CD14-positive monocyte (primary cell): ENCODE data around the gene GAS7. TPM values are rescaled to one million over a fixed set of nuclear protein-coding genes. Genes with fewer than 3 reads are reported as not detected.

ENCODE experiments used
- DNase-seq, 3 donors: peaks; one replicate each; pipeline ENCODE4 v3.0.0-alpha.2; 2011 to 2022
- H2AFZ ChIP-seq: 2 replicates; pipeline ENCODE4 v1.6.0; 2012; ENCODE audit warnings: mild to moderate bottlenecking, low read depth, low read length, inconsistent platforms; ENCODE audit not compliant: insufficient read depth, poor library complexity, severe bottlenecking
- H3K27ac ChIP-seq, 2 donors: 1 replicate in 1 of 2; 2 replicates in 1 of 2; pipeline ENCODE4 v1.5.1; 2012 to 2013; ENCODE audit warnings: low read length in 2 of 2, control low read depth in 1 of 2, inconsistent platforms in 1 of 2, low read depth in 1 of 2, mild to moderate bottlenecking in 1 of 2
- H3K27me3 ChIP-seq, 2 donors: one replicate each; pipeline versions ENCODE4 v1.6.0 to v1.6.1; 2011 to 2013; ENCODE audit warnings: low read length in 2 of 2; ENCODE audit not compliant: control insufficient read depth in 2 of 2, insufficient read depth in 2 of 2
- H3K36me3 ChIP-seq, 2 donors: replicated peaks in 1 of 2; 1 replicate in 1 of 2; 2 replicates in 1 of 2; pipeline versions ENCODE4 v1.5.1 to v1.6.1; 2012 to 2013; ENCODE audit warnings: low read length in 2 of 2, control low read depth in 1 of 2, inconsistent platforms in 1 of 2, mild to moderate bottlenecking in 1 of 2; ENCODE audit not compliant: insufficient read depth in 2 of 2, control insufficient read depth in 1 of 2
- H3K4me1 ChIP-seq, 2 donors: 1 replicate in 1 of 2; 2 replicates in 1 of 2; pipeline versions ENCODE4 v1.5.1 to v1.6.1; 2012 to 2013; ENCODE audit warnings: low read length in 2 of 2, control low read depth in 1 of 2, inconsistent platforms in 1 of 2, mild to moderate bottlenecking in 1 of 2, moderate library complexity in 1 of 2; ENCODE audit not compliant: insufficient read depth in 2 of 2, control insufficient read depth in 1 of 2
- H3K4me2 ChIP-seq: replicated peaks from 2 replicates; pipeline ENCODE3; 2012; ENCODE audit warnings: low read length, moderate library complexity, mild to moderate bottlenecking; ENCODE audit not compliant: poor library complexity, severe bottlenecking; ENCODE audit errors: extremely low read depth
- H3K4me3 ChIP-seq, 3 experiments: fragments of 200-600 bp in 1 of 3; sonication (generic) in 1 of 3; replicated peaks in 1 of 3; 1 replicate in 2 of 3; 2 replicates in 1 of 3; pipeline ENCODE4 v1.5.1; 2011 to 2013; ENCODE audit warnings: low read length in 3 of 3, mild to moderate bottlenecking in 3 of 3, control low read depth in 2 of 3, low read depth in 2 of 3, inconsistent platforms in 1 of 3, moderate library complexity in 1 of 3
- H3K79me2 ChIP-seq: 2 replicates; pipeline ENCODE4 v1.6.0; 2012; ENCODE audit warnings: mild to moderate bottlenecking, control low read depth, inconsistent platforms, low read length, moderate library complexity; ENCODE audit not compliant: insufficient read depth
- H3K9ac ChIP-seq: 2 replicates; pipeline ENCODE4 v1.6.0; 2017; ENCODE audit warnings: low read length, mild to moderate bottlenecking; ENCODE audit not compliant: insufficient read depth, poor library complexity, severe bottlenecking
- H3K9me3 ChIP-seq, 2 donors: replicated peaks in 1 of 2; 1 replicate in 1 of 2; 2 replicates in 1 of 2; pipeline versions ENCODE4 v1.5.1 to v1.6.1; 2012 to 2013; ENCODE audit warnings: low read length in 2 of 2, control low read depth in 1 of 2; ENCODE audit not compliant: control insufficient read depth in 1 of 2, insufficient read depth in 1 of 2
- H4K20me1 ChIP-seq: 2 replicates; pipeline ENCODE4 v1.6.0; 2012; ENCODE audit warnings: mild to moderate bottlenecking, low read length, control low read depth, moderate library complexity; ENCODE audit not compliant: insufficient read depth
- H3K27ac Mint-ChIP-seq, 7 donors: one replicate each; pipeline ENCODE4 v1.8.0; 2020; ENCODE audit warnings: mild to moderate bottlenecking in 7 of 7, mixed read lengths in 7 of 7, moderate library complexity in 6 of 7, inconsistent platforms in 2 of 7
- H3K27me3 Mint-ChIP-seq, 3 donors: one replicate each; pipeline ENCODE4 v1.8.0; 2021 to 2022; ENCODE audit warnings: low read depth in 3 of 3, mild to moderate bottlenecking in 3 of 3, mixed read lengths in 3 of 3, moderate library complexity in 3 of 3, inconsistent platforms in 1 of 3
- H3K36me3 Mint-ChIP-seq, 2 donors: one replicate each; pipeline ENCODE4 v1.8.0; 2020; ENCODE audit warnings: mixed read lengths in 2 of 2, inconsistent platforms in 1 of 2, mild to moderate bottlenecking in 1 of 2
- H3K4me1 Mint-ChIP-seq: one replicate; pipeline ENCODE4 v1.8.0; 2020; ENCODE audit warnings: mild to moderate bottlenecking, mixed read lengths
- H3K4me3 Mint-ChIP-seq, 2 donors: one replicate each; pipeline ENCODE4 v1.8.0; 2020; ENCODE audit warnings: mild to moderate bottlenecking in 2 of 2, mixed read lengths in 2 of 2, moderate library complexity in 1 of 2
- H3K9me3 Mint-ChIP-seq, 7 donors: one replicate each; pipeline ENCODE4 v1.8.0; 2020 to 2022; ENCODE audit warnings: mixed read lengths in 7 of 7, mild to moderate bottlenecking in 6 of 7, moderate library complexity in 6 of 7, inconsistent platforms in 2 of 7
- WGBS: methylation state at CpG from one replicate; pipeline ENCODE4 v1.1.5; 2013; ENCODE audit warnings: missing lambda C conversion rate; ENCODE audit not compliant: insufficient coverage; 5-methylcytosine and 5-hydroxymethylcytosine counted together
- intact Hi-C, 2 donors: fragments of 100-400 bp; cut with micrococcal nuclease; formaldehyde crosslinking; loops; one replicate each; pipeline versions ENCODE4 v1.15.0 to v1.15.1; 2023
- polyA plus RNA-seq, 3 donors: library from polyadenylated mRNA; depleted of rRNA in 1 of 3; unstranded in 2 of 3; stranded (reverse) in 1 of 3; fragments of 300-500 nt in 2 of 3; fragments of >200 nt in 1 of 3; fragmentation: Illumina TruSeq in 2 of 3; gene quantifications; 1 replicate in 2 of 3; 2 replicates in 1 of 3; pipeline ENCODE4 v1.2.3, GENCODE V29; 2012 to 2021
- TF ChIP-seq, protein P1 (sequence below): fragments of 200-600 bp; IDR thresholded peaks from one replicate; pipeline ENCODE4 v1.8.0; 2022; ENCODE audit warnings: antibody characterized with exemption, mild to moderate bottlenecking

GAS7 gene
- polyA plus RNA-seq, 3 donors: 53.1 to 91.9 (median 66.6) TPM

DNA sequence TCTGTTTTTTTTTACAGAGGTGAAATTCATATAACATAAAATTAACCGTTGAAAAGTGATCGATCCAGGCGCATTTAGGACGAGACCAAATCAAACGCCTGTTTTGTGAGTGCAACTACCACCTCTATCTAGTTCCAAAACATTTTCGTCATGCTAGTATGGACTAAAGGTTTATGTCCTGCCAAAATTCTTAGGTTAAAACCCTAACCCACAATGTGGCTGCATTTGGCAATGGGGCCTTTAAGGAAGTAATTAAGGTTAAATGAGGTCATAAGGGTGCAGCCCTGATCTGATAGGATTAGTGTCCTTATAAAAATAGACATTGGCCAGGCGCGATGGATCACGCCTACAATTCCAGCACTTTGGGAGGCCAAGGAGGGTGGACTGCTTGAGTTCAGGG, 260.5 kb downstream of the GAS7 start:
- no peaks in the 10 kb centered on the region for H3K4me1 Mint-ChIP-seq
- Histone ChIP-seq H3K4me3 (no peak overlapping the region), H3K27ac (no peak overlapping the region), H3K4me2 (no peak overlapping the region), H4K20me1 (peaks cover 91% of the 10 kb centered on the region), H3K4me1 (no peaks in the 10 kb centered on the region), H3K79me2 (no peaks in the 10 kb centered on the region), H3K27me3 (no peaks in the 10 kb centered on the region), H3K36me3 (peaks cover 98 to 100% of the 10 kb centered on the region in 2 donors), H3K9ac (no peak overlapping the region), H2AFZ (no peak overlapping the region), H3K9me3 (peaks cover 11 to 21% of the 10 kb centered on the region in 2 donors)
- TF ChIP-seq, protein P1, sequence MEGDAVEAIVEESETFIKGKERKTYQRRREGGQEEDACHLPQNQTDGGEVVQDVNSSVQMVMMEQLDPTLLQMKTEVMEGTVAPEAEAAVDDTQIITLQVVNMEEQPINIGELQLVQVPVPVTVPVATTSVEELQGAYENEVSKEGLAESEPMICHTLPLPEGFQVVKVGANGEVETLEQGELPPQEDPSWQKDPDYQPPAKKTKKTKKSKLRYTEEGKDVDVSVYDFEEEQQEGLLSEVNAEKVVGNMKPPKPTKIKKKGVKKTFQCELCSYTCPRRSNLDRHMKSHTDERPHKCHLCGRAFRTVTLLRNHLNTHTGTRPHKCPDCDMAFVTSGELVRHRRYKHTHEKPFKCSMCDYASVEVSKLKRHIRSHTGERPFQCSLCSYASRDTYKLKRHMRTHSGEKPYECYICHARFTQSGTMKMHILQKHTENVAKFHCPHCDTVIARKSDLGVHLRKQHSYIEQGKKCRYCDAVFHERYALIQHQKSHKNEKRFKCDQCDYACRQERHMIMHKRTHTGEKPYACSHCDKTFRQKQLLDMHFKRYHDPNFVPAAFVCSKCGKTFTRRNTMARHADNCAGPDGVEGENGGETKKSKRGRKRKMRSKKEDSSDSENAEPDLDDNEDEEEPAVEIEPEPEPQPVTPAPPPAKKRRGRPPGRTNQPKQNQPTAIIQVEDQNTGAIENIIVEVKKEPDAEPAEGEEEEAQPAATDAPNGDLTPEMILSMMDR: no peak
- peaks cover 17 to 29% (median 21%) of the 10 kb centered on the region in 7 donors for H3K9me3 Mint-ChIP-seq
- no peaks in the 10 kb centered on the region for H3K27me3 Mint-ChIP-seq
- no peak overlapping the region for H3K4me3 Mint-ChIP-seq
- intact Hi-C loops: no loop called here
- no CpG with 5 or more reads among the region's 9 CpGs for WGBS
- H3K36me3 Mint-ChIP-seq: peaks cover 88 to 98% of the 10 kb centered on the region in 2 donors
- H3K27ac Mint-ChIP-seq: no peak overlapping the region
- no peak for DNase-seq

DNA sequence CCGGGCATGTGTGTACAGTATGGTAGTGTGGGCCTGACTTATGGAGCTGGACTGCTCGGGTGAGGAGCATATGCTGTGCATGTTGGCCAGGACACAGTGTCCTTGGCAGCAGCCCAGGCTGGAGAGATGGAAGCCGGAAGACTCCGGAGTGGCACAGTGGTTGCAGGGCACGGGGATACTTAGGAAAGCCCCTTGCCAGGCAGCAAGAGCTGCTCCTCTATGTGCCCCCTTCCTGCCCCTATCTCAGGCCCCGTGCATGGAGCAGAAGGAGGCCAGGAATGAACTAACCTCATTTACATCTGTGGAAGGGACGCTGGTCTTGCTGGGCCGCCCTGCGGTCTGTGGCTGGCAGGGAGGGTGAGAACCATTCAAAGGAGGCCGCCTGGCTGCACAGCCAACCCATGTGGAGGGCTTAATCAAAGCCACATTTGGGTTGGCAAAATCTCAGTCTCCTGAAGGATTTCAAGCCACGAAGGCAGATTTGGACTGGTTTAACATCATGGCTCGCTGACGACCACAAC, 261.1 kb downstream of the GAS7 start:
- DNase-seq: no peak
- intact Hi-C loops: no loop called here
- Histone ChIP-seq H3K36me3 (peaks cover 96 to 100% of the 10 kb centered on the region in 2 donors), H3K9ac (no peak overlapping the region), H3K27ac (no peak overlapping the region), H3K4me2 (no peak overlapping the region), H4K20me1 (peaks cover 90% of the 10 kb centered on the region), H3K4me1 (no peaks in the 10 kb centered on the region), H3K27me3 (no peaks in the 10 kb centered on the region), H3K79me2 (no peaks in the 10 kb centered on the region), H3K4me3 (no peak overlapping the region), H2AFZ (no peak overlapping the region), H3K9me3 (peaks cover 11 to 21% of the 10 kb centered on the region in 2 donors)
- Mint-ChIP-seq H3K4me1 (no peaks in the 10 kb centered on the region), H3K4me3 (no peak overlapping the region), H3K27me3 (no peaks in the 10 kb centered on the region), H3K27ac (peak overlapping the region in 4 of 7 donors; percentile 5 to 53 (median 17)), H3K9me3 (peaks cover 17 to 29% (median 21%) of the 10 kb centered on the region in 7 donors), H3K36me3 (peaks cover 87 to 98% of the 10 kb centered on the region in 2 donors)
- WGBS: 93% methylated on average over 12 of the region's 13 CpGs
- TF ChIP-seq, protein P1: no peak
